HS-5 (cell line): Measurements from ENCODE around the gene TMX3.
A peak's percentile ranks its signal among the peaks of the same experiment; 100 is the strongest.

Experiments used
- DNase-seq: peaks from one replicate; pipeline ENCODE4 v3.0.0-alpha.2; 2012; ENCODE audit warnings: low read depth

The TMX3 gene

GRCh38 chr18:68713131-68713530 lies 1.8 kb downstream of the TMX3 start:
- DNase-seq: no peak

GRCh38 chr18:68707646-68708045 lies 7.3 kb downstream of the TMX3 start:
- DNase-seq: no peak

- DNase-seq: no peak
Observed at GRCh38 chr18:68705119-68705518, 9.8 kb downstream of the TMX3 start.

GRCh38 chr18:68703326-68703725 lies 11.6 kb downstream of the TMX3 start:
- DNase-seq: no peak

GRCh38 chr18:68701353-68701752 lies 13.6 kb downstream of the TMX3 start:
- no peak for DNase-seq

- peak; percentile 56 for DNase-seq
Observed at GRCh38 chr18:68699043-68699442, 15.9 kb downstream of the TMX3 start.

- DNase-seq: no peak
Observed at GRCh38 chr18:68696937-68697336, 18.0 kb downstream of the TMX3 start.

GRCh38 chr18:68694316-68694715 lies 20.6 kb downstream of the TMX3 start:
- no peak for DNase-seq

- no peak for DNase-seq
Observed at GRCh38 chr18:68693091-68693815, 21.7 kb downstream of the TMX3 start.

GRCh38 chr18:68679528-68679927 lies 35.4 kb downstream of the TMX3 start:
- peak; percentile 11 for DNase-seq

- DNase-seq: no peak
Observed at GRCh38 chr18:68676913-68677312, 38.0 kb downstream of the TMX3 start.

- no peak for DNase-seq
Observed at GRCh38 chr18:68667121-68667520, 47.8 kb downstream of the TMX3 start.

- no peak for DNase-seq
Observed at GRCh38 chr18:68666381-68666780, 48.5 kb downstream of the TMX3 start.

- no peak for DNase-seq
Observed at GRCh38 chr18:68665628-68666027, 49.3 kb downstream of the TMX3 start.

GRCh38 chr18:68662754-68663153 lies 52.2 kb downstream of the TMX3 start:
- peak; percentile 13 for DNase-seq

- peak; percentile 6 for DNase-seq
Observed at GRCh38 chr18:68660354-68661183, 54.3 kb downstream of the TMX3 start.

GRCh38 chr18:68648191-68648590 lies 66.7 kb downstream of the TMX3 start:
- DNase-seq: no peak

GRCh38 chr18:68642003-68642402 lies 72.9 kb downstream of the TMX3 start:
- DNase-seq: no peak

- no peak for DNase-seq
Observed at GRCh38 chr18:68640861-68641260, 74.0 kb downstream of the TMX3 start.

- no peak for DNase-seq
Observed at GRCh38 chr18:68638613-68639012, 76.3 kb downstream of the TMX3 start.

GRCh38 chr18:68627812-68628211 lies 87.1 kb downstream of the TMX3 start:
- DNase-seq: no peak
